Gastrocnemius medialis (tissue), 4 donors: ENCODE data around the gene SLC15A4.

Source experiments
- POLR2A ChIP-seq, 2 donors: fragments of 450-650 bp; IDR thresholded peaks; one replicate each; pipeline ENCODE4 v1.6.1; 2017; ENCODE audit warnings: antibody characterized with exemption in 2 of 2, mild to moderate bottlenecking in 2 of 2, moderate library complexity in 2 of 2
- TF ChIP-seq, protein P1 (sequence below), 5 experiments: fragments of 450-650 bp in 3 of 5; fragments of 200-600 bp in 2 of 5; sonication (generic) in 2 of 5; IDR thresholded peaks in 4 of 5; conservative IDR thresholded peaks in 1 of 5; 1 replicate in 4 of 5; 2 replicates in 1 of 5; pipeline ENCODE4 v1.5.1; 2016 to 2019; ENCODE audit warnings: antibody characterized with exemption in 5 of 5, mild to moderate bottlenecking in 3 of 5, moderate library complexity in 3 of 5

DNA sequence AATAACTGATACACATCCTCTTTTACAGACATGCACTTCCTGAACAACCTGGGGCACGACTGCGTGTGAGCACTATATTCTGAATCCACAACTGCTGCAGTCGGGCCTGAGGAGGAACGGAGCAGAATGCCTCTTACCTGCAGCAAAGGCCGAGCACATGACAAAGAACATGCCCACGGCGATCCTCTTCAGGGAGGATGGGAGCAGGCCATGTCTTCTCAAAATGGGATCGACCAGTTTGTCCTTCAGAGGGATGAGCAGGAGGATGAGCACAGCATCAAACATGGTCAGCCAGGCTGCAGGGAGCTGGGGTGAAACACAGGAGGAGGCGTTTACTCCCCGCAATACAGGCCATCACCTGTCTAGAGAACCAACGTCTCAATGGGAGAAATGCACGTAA lies 15.1 kb downstream of the SLC15A4 start:
- TF ChIP-seq, protein P1, sequence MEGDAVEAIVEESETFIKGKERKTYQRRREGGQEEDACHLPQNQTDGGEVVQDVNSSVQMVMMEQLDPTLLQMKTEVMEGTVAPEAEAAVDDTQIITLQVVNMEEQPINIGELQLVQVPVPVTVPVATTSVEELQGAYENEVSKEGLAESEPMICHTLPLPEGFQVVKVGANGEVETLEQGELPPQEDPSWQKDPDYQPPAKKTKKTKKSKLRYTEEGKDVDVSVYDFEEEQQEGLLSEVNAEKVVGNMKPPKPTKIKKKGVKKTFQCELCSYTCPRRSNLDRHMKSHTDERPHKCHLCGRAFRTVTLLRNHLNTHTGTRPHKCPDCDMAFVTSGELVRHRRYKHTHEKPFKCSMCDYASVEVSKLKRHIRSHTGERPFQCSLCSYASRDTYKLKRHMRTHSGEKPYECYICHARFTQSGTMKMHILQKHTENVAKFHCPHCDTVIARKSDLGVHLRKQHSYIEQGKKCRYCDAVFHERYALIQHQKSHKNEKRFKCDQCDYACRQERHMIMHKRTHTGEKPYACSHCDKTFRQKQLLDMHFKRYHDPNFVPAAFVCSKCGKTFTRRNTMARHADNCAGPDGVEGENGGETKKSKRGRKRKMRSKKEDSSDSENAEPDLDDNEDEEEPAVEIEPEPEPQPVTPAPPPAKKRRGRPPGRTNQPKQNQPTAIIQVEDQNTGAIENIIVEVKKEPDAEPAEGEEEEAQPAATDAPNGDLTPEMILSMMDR (IDR thresholded peaks at IDR 0.05 in 4 of 5, conservative IDR thresholded peaks at IDR 0.05 in 1 of 5), result no peak
- no peak for TF ChIP-seq POLR2A (IDR thresholded peaks at IDR 0.05)
